ENCODE results near the gene ERFE. TPM values are rescaled to one million over a fixed set of nuclear protein-coding genes. Genes with fewer than 3 reads are reported as not detected.

The ERFE gene
- total and polyA plus RNA-seq, 10 of the 15 experiments (the other 5 are each of a cell fraction or from before 2014, with no cell fraction given) = not detected

GRCh38 chr2:238136820-238137537 is 21.8 kb upstream of the ERFE start:
- Histone ChIP-seq H2AFZ (ENCODE audit: control insufficient read depth, low read depth, low read length) (no peak overlapping the region), H3K36me3 (ENCODE audit: control insufficient read depth in 2 of 2, insufficient read depth in 2 of 2, low read length in 1 of 2) (no peaks in the 10 kb centered on the region), H3K79me2 (ENCODE audit: control insufficient read depth, insufficient read depth, low read length) (no peaks in the 10 kb centered on the region), H3K4me2 (ENCODE audit: control insufficient read depth, insufficient read depth) (no peak overlapping the region), H3K9me3 (replicated peaks; ENCODE audit: control insufficient read depth, insufficient read depth, low read length) (no peaks in the 10 kb centered on the region), H3K4me1 (ENCODE audit: control insufficient read depth, insufficient read depth, low read length) (peaks cover 4% of the 10 kb centered on the region; the same call in 1 of the 2 replicates), H3K27ac (ENCODE audit: control insufficient read depth, insufficient read depth) (no peak overlapping the region), H4K20me1 (ENCODE audit: control insufficient read depth, insufficient read depth) (no peaks in the 10 kb centered on the region), H3K27me3 (replicated peaks in 1 of 2; ENCODE audit: control insufficient read depth in 2 of 2, insufficient read depth in 2 of 2, low read length in 1 of 2) (no peaks in the 10 kb centered on the region), H3K9ac (ENCODE audit: control insufficient read depth, insufficient read depth, low read length) (no peak overlapping the region), H3K4me3 (no peak overlapping the region)
- ChIA-PET SMC1A (ENCODE audit: uncharacterized antibody, unreplicated experiment) (interaction anchor here (1.4 kb wide), 1 partner anchor 28 kb away, joined by 3 read pairs; no protein-coding TSS in a partner anchor), RAD21 (ENCODE audit: unreplicated experiment) (no interaction called here), CTCF (interaction anchor here (0.8 kb wide), 1 partner anchor 28 kb away, joined by 5 read pairs; no protein-coding TSS in a partner anchor), POLR2A (interaction anchor here (0.9 kb wide), 1 partner anchor 38 kb away, joined by 3 read pairs; no protein-coding TSS in a partner anchor)
- ATAC-seq = no peak
- no peak for DNase-seq (ENCODE audit: low read depth, low spot score)
- intact Hi-C loops (cut with micrococcal nuclease; ENCODE audit: unreplicated experiment) (no loop called here), in situ Hi-C loops (cut with MboI) (no loop called here)
- 56% methylated on average over 14 of the region's 14 CpGs for WGBS (ENCODE audit: insufficient coverage, insufficient replicate concordance, low lambda C conversion rate, missing lambda C conversion rate)
- no peak for TF ChIP-seq CBX5 (IDR thresholded peaks at IDR 0.05; ENCODE audit: low read depth)
- TF ChIP-seq SPI1 (IDR thresholded peaks at IDR 0.05; ENCODE audit: borderline replicate concordance, insufficient read depth, low read depth, low read length) = no peak
- no peak for TF ChIP-seq PAX5 (IDR thresholded peaks at IDR 0.05; ENCODE audit: borderline replicate concordance, low read depth, low read length)
- TF ChIP-seq ZZZ3 (IDR thresholded peaks at IDR 0.05; ENCODE audit: control insufficient read depth, insufficient read length, low read depth) = no peak
- no peak for TF ChIP-seq HCFC1 (IDR thresholded peaks at IDR 0.05; ENCODE audit: low read length)
- TF ChIP-seq MAX (IDR thresholded peaks at IDR 0.05; ENCODE audit: low read depth, low read length) = no peak
- TF ChIP-seq HSF1 (IDR thresholded peaks at IDR 0.05; ENCODE audit: low read depth, low read length) = no peak
- no peak for TF ChIP-seq IRF4 (IDR thresholded peaks at IDR 0.05; ENCODE audit: low read depth, low read length)
- no peak for TF ChIP-seq YBX1 (IDR thresholded peaks at IDR 0.05)
- no peak for TF ChIP-seq SP1 (IDR thresholded peaks at IDR 0.05; ENCODE audit: low read depth, low read length)
- TF ChIP-seq CHD1 (IDR thresholded peaks at IDR 0.05; ENCODE audit: low read depth, low read length) = no peak
- no peak for TF ChIP-seq CREB1 (IDR thresholded peaks at IDR 0.05; ENCODE audit: low read depth)
- TF ChIP-seq RUNX3 (IDR thresholded peaks at IDR 0.05; ENCODE audit: low read length) = no peak
- no peak for TF ChIP-seq SMAD1 (IDR thresholded peaks at IDR 0.05; ENCODE audit: low read depth, partially characterized antibody)
- no peak for TF ChIP-seq TBL1XR1 (IDR thresholded peaks at IDR 0.05; ENCODE audit: low read depth, low read length)
- no peak for TF ChIP-seq ATF7 (IDR thresholded peaks at IDR 0.05; ENCODE audit: low read depth)
- TF ChIP-seq, protein P1, sequence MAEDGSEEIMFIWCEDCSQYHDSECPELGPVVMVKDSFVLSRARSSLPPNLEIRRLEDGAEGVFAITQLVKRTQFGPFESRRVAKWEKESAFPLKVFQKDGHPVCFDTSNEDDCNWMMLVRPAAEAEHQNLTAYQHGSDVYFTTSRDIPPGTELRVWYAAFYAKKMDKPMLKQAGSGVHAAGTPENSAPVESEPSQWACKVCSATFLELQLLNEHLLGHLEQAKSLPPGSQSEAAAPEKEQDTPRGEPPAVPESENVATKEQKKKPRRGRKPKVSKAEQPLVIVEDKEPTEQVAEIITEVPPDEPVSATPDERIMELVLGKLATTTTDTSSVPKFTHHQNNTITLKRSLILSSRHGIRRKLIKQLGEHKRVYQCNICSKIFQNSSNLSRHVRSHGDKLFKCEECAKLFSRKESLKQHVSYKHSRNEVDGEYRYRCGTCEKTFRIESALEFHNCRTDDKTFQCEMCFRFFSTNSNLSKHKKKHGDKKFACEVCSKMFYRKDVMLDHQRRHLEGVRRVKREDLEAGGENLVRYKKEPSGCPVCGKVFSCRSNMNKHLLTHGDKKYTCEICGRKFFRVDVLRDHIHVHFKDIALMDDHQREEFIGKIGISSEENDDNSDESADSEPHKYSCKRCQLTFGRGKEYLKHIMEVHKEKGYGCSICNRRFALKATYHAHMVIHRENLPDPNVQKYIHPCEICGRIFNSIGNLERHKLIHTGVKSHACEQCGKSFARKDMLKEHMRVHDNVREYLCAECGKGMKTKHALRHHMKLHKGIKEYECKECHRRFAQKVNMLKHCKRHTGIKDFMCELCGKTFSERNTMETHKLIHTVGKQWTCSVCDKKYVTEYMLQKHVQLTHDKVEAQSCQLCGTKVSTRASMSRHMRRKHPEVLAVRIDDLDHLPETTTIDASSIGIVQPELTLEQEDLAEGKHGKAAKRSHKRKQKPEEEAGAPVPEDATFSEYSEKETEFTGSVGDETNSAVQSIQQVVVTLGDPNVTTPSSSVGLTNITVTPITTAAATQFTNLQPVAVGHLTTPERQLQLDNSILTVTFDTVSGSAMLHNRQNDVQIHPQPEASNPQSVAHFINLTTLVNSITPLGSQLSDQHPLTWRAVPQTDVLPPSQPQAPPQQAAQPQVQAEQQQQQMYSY (CRISPR knock-in tag; IDR thresholded peaks at IDR 0.05) = no peak
- no peak for TF ChIP-seq STAT1 (conservative IDR thresholded peaks at IDR 0.05)
- FAIRE-seq = no peak
- no TSS peak for BruUV-seq (replicated peaks)

Data from GM12878 (cell line).